GM12874 (cell line): Measurements from ENCODE around the gene ITIH1.

ENCODE experiments used
- TF ChIP-seq, protein P1 (sequence below): IDR thresholded peaks from 2 replicates; pipeline ENCODE4 v1.5.1; 2011; ENCODE audit warnings: low read depth, mild to moderate bottlenecking, control low read depth, low read length, moderate library complexity; ENCODE audit not compliant: insufficient read depth

The ITIH1 gene

DNA sequence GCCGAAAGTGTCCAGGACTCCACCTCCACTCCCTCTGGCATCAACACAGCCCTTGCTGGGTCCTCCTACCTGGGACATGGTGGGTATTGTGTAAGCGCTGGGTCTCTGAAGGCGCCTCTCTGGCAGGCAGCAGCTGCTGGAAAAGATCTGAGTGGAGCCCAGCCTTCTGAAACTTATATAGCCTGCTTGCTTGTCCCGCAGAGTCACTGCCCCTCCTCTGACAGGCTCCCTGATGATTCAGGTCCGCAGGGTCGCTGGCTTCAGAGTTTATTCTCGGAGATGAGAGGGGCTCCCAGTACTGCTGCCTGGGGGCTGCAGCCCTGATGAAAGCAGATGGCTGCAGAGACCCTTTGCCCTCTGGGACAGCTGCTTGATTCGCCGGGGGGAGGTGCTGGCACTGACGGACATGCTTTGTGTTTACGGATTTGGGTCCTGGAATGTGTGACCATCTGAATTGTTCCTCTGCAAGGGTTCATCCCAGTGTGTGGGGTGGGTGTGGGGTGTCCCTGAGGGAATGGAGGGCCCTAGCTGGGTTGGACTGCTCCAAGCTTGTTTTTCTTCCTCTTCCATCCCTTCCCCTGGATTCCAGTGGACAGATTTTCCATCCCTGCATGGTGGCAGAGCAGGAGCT lies 57.6 kb downstream of the ITIH1 start, which contains the start of gene MUSTN1:
TSS of gene MUSTN1 (minus strand) at position 149 of the 631 bp plus-strand sequence. CDS start at position 78, 71 bp downstream.
- TF ChIP-seq, protein P1, sequence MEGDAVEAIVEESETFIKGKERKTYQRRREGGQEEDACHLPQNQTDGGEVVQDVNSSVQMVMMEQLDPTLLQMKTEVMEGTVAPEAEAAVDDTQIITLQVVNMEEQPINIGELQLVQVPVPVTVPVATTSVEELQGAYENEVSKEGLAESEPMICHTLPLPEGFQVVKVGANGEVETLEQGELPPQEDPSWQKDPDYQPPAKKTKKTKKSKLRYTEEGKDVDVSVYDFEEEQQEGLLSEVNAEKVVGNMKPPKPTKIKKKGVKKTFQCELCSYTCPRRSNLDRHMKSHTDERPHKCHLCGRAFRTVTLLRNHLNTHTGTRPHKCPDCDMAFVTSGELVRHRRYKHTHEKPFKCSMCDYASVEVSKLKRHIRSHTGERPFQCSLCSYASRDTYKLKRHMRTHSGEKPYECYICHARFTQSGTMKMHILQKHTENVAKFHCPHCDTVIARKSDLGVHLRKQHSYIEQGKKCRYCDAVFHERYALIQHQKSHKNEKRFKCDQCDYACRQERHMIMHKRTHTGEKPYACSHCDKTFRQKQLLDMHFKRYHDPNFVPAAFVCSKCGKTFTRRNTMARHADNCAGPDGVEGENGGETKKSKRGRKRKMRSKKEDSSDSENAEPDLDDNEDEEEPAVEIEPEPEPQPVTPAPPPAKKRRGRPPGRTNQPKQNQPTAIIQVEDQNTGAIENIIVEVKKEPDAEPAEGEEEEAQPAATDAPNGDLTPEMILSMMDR: no peak

DNA sequence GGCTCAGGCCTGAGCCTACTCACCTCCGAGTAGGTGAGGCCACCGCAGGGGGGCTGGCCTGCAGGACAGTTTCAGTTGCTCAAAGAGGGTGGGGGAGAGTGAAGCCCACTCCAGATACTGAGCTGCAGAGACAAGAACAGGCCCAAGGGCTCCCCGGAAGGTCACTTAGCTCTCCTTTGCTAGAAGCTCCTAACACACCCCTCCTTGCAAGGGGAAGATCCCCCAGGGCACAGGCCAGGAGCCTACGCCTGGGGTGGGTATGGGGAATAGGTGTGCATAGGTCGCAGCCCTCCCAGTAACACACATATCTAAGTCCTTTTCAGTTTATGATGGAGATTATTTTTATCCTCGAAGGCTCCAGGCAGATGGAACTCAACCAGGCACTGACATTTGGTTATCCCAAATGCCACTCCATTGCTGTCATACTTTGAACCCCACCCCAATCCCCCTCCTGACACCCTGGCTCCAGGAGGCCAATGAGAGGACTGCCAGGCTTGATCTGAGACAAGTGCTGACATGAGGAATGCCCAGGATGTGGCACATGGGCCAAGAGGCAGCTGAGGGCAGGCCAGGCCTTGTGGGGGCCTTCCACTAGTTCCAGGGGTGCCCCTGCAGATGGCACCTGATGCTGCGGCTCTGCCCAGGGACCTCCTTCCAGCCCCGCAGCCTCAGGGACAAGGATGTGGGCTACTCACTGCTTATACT lies 58.5 kb downstream of the ITIH1 start:
- TF ChIP-seq, protein P1: no peak

DNA sequence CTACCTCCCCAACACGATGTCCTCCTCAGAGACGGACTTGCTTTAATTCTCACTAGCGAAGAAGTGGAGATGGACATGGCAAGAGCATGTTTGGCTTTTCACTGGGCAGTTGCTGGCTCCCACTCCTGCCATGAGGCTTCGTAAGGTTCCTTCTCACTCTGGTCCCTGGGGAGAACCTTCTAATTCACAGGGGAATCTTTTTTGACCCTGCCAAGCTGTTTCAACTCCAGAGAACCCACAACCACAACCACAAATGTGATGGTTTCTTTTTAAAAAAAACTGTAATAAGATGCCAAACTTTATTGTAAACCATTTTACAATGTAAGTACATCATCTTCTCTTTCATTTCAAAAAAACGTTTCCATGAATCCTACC lies 59.1 kb downstream of the ITIH1 start:
- TF ChIP-seq, protein P1: no peak

DNA sequence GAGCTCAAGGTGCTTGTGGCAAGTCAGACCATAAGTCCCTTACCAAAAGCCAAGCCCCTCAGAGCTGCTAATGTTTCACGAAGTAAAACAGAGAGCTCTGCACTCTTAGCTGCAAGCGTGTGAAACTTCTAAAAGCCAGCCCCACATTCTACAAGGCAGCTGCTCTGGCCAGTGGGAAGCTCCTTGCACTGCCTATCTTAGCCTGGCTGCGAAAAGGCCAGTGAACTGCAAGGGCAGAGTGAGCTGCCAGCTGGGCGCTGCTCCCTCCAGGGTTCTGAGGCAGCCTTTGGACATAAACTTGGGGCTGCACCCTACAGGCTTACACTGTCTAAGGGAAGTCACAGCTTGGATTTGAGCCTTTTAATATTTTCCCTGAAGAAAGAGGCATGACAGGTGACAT lies 59.6 kb downstream of the ITIH1 start:
- TF ChIP-seq, protein P1: no peak

DNA sequence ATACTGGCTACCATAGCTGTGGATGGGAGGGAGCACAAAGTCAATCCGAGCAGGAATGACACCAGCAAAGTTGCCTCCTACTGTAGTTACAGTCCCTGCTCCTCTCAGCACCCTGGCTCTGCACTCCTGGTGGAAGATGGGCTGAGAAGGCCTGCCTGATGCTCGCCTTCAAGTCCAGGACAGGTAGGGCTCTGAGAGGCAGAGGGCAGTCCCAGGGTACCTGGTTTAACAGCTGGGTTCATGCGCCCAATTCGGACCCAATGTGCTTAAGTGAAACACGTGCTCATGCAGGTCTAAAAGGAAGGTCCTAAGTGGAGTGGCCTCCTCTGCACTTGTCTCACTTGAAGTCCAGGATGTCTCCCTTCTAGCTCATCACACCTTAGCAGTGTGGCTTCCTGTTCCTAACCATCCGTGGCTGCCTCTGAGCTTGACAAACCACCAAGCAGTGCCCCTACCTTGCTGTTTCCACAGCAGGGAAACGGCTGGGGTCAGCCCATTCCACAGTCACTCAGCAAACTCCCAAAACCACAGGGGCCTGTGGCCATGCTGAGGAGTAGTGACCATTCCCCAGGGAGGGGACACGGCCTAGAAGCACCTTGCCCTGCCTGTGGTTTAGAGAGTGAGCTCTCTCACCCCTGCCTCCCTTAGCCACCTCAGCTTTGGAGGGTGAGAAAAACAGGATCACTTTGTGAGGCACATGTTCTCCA lies 61.3 kb downstream of the ITIH1 start:
- TF ChIP-seq, protein P1: no peak

DNA sequence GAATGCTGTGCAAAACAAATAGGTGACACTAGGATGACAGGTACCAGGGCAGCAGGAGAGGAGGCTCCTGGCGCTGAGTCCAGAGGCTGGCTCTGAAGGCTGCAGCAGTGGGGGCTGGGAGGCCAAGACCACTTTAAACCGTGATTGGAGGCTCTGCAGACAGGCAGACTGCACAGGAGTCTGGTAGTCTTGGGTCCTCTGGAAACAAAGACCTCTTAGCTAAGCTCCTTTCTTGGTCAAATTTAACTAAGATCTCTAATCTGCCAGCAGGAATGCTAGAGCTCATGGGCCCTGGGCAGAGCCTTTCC lies 61.8 kb downstream of the ITIH1 start:
- TF ChIP-seq, protein P1: no peak

DNA sequence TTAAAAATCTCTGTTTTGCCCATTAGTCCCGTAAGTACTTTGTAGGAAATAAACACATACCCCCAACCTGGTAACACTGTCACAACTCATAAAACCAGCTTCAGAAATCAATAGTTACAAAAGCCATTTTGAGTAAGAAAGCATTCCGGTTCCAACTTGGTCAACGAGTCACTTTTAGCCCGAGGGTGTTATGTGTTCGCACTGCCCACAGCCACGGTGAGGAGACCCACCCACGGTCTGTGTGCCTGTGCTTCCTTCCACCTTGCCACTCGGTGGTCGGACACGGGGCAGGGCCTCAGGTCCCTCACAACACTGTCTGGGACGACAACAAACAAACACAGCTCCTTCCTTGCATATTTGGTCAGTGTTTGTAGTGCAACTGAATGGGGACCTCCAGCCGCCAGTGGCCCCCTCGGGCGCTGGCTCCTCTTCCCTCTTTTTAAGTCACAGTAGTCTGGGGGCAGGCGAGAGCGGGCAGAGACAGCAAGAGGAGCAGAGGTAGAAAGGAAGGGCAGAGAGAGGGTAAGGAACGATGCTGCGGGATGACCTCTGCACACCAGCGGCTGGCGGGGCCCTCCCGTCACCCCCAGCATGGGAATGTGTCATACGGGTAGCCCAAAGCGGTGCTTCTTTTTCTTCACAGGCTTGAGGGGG lies 62.6 kb downstream of the ITIH1 start:
- TF ChIP-seq, protein P1: no peak
